Neutrophil (primary cell): ENCODE data around the gene PPFIBP2.

ENCODE experiments used
- H3K27ac ChIP-seq: fragments of 200-600 bp; sonication (generic); 2 replicates; pipeline ENCODE4 v1.5.1; 2016; ENCODE audit warnings: mild to moderate bottlenecking, moderate library complexity
- H3K27me3 ChIP-seq: fragments of 200-600 bp; sonication (generic); 2 replicates; pipeline ENCODE4 v1.6.0; 2016; ENCODE audit warnings: mild to moderate bottlenecking
- H3K36me3 ChIP-seq: fragments of 200-600 bp; sonication (generic); 2 replicates; pipeline ENCODE4 v1.5.1; 2017
- H3K4me1 ChIP-seq, 2 experiments: fragments of 200-600 bp in 1 of 2; sonication (generic) in 1 of 2; 1 replicate in 1 of 2; 2 replicates in 1 of 2; pipeline versions ENCODE4 v1.5.1 to v1.6.1; 2013 to 2016; ENCODE audit warnings: low read depth in 1 of 2, low read length in 1 of 2, mild to moderate bottlenecking in 1 of 2, moderate library complexity in 1 of 2; ENCODE audit not compliant: control insufficient read depth in 1 of 2, insufficient read depth in 1 of 2
- H3K4me3 ChIP-seq, 2 experiments: fragments of 200-600 bp in 1 of 2; sonication (generic) in 1 of 2; 1 replicate in 1 of 2; 2 replicates in 1 of 2; pipeline ENCODE4 v1.5.1; 2013 to 2016; ENCODE audit warnings: low read depth in 1 of 2, low read length in 1 of 2, mild to moderate bottlenecking in 1 of 2, moderate library complexity in 1 of 2
- H3K9me3 ChIP-seq: fragments of 200-600 bp; sonication (generic); 2 replicates; pipeline ENCODE4 v1.5.1; 2016
- TF ChIP-seq, protein P1 (sequence below): fragments of 200-600 bp; sonication (generic); IDR thresholded peaks from 2 replicates; pipeline ENCODE4 v1.5.1; 2016; ENCODE audit warnings: antibody characterized with exemption

Gene PPFIBP2

DNA sequence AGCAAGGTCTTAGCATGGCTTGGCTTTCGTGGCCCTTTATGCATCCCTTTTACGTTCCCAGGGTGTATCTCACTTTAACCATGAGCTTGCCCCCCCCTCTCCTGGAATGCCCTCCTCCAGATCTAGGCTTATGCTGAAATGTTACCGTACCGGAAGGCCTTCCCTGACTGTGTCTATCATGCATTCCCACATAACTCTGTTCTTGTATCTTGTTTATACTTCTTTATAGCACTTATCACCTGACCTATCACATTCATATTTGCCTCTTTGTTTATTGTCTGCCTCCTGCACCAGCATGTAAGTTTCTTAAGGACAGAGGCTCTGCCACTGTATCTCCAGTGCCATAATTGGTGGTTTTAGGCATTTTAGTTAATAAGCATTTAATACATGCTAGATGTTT is 38.9 kb downstream of the PPFIBP2 start:
- Histone ChIP-seq H3K4me1 (no peaks in the 10 kb centered on the region), H3K4me3 (no peak overlapping the region), H3K27ac (no peak overlapping the region)

DNA sequence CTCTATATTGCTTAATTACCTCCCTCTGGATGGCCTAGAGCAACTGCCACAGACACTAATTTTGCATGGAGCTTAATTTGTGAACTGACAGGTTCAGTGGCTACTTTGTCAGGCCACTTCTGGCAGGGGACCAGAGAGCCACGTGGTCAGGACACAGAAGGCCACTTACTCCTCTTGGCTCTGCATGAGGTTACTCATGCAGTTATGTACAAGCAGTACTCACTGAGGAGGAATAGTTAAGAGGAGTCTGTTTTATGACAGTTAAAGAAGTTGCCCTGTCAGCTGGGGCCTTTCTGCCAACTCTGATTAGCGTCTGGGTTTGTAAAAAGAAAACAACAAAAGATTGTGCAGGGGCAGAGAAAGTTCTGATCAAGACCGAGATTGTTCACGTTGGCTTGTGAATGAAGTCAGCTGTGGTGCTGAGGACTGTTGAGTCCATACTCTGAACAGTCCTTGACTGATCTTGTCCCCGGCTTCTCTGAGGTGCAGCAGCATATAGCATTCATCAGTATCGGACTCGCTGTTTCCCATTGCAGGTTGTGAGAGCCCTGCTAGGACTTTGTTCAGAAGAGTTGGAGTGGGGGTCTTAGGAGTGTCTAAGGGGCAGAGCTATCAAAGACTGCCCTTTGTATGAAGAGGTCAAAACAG is 41.4 kb downstream of the PPFIBP2 start:
- H3K36me3 ChIP-seq: no peaks in the 10 kb centered on the region
- H3K4me3 ChIP-seq: no peak overlapping the region
- TF ChIP-seq, protein P1, sequence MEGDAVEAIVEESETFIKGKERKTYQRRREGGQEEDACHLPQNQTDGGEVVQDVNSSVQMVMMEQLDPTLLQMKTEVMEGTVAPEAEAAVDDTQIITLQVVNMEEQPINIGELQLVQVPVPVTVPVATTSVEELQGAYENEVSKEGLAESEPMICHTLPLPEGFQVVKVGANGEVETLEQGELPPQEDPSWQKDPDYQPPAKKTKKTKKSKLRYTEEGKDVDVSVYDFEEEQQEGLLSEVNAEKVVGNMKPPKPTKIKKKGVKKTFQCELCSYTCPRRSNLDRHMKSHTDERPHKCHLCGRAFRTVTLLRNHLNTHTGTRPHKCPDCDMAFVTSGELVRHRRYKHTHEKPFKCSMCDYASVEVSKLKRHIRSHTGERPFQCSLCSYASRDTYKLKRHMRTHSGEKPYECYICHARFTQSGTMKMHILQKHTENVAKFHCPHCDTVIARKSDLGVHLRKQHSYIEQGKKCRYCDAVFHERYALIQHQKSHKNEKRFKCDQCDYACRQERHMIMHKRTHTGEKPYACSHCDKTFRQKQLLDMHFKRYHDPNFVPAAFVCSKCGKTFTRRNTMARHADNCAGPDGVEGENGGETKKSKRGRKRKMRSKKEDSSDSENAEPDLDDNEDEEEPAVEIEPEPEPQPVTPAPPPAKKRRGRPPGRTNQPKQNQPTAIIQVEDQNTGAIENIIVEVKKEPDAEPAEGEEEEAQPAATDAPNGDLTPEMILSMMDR: no peak
- no peaks in the 10 kb centered on the region for H3K4me1 ChIP-seq
- H3K27ac ChIP-seq: no peak overlapping the region
- no peaks in the 10 kb centered on the region for H3K9me3 ChIP-seq
- H3K27me3 ChIP-seq: peaks cover 21% of the 10 kb centered on the region

More for the DNA sequence above, 38.9 kb downstream of the PPFIBP2 start:
- Histone ChIP-seq H3K9me3 (no peaks in the 10 kb centered on the region), H3K27me3 (peaks cover 15% of the 10 kb centered on the region), H3K36me3 (no peaks in the 10 kb centered on the region)
- TF ChIP-seq, protein P1: no peak

DNA sequence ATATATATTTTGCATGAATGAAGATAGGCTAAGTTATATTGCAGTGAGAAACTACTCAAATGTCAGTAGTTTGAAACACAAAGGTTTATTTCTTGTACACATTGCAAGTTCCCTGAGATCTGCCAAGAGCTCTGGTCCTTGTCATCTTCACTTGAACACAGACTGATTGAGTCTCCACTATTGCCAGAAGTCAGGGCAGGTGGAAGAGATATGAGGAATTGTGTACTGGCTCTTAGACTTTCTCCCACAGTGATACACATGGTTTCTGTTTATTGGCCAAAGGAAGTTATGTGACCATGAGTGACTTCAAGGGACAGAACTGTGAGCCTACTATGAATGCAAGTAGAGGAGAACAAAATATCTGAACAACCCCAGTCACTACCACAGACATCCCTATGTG is 44.2 kb downstream of the PPFIBP2 start:
- Histone ChIP-seq H3K36me3 (no peaks in the 10 kb centered on the region), H3K9me3 (no peaks in the 10 kb centered on the region), H3K4me1 (no peaks in the 10 kb centered on the region), H3K27ac (no peak overlapping the region), H3K4me3 (no peak overlapping the region), H3K27me3 (peaks cover 21% of the 10 kb centered on the region)
- TF ChIP-seq, protein P1: no peak

DNA sequence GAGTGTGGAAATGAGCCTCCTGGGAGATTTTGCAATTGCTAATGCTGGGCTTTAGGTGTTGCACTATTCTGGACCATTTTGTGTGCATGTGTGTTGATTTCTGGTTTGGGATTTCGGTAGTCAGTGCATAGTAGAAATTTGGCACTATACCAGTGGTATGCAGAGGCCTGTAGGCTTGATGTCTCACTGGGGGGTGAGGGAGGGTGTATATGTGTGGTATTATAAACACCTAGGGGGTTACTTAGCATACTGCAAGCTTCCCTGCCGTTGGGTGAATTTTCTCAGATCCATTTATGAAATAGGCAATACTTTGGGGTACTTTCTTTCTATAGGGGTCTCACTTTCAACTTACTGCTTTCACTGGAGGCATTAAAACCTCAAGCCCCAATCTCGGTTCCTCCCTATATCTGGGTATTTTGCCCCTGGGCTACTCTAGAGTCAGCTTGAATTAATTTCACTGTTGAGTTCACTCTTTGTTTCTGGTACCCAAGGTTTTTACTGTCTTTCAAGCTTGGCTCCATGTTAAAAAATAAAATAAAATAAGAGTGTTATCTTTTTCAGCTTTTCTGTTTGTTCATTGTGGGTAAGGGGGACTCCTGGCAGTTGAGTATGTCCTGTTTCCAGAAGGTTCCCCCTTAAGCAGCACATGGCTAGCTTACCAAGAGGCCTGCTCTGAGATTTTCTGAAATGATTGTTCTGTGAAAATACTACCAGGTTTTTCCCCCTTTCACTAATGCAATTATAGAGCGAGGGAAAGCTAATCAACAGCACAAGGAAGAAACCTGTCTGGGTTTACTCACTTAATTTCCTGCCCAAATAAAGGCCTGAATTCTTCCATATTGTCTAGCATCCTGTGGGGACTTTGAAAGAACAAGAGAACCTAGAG is 45.8 kb downstream of the PPFIBP2 start:
- H3K27me3 ChIP-seq: peaks cover 21% of the 10 kb centered on the region
- H3K4me1 ChIP-seq: no peaks in the 10 kb centered on the region
- no peaks in the 10 kb centered on the region for H3K9me3 ChIP-seq
- H3K36me3 ChIP-seq: no peaks in the 10 kb centered on the region
- no peak overlapping the region for H3K4me3 ChIP-seq
- H3K27ac ChIP-seq: no peak overlapping the region
- TF ChIP-seq, protein P1: no peak

DNA sequence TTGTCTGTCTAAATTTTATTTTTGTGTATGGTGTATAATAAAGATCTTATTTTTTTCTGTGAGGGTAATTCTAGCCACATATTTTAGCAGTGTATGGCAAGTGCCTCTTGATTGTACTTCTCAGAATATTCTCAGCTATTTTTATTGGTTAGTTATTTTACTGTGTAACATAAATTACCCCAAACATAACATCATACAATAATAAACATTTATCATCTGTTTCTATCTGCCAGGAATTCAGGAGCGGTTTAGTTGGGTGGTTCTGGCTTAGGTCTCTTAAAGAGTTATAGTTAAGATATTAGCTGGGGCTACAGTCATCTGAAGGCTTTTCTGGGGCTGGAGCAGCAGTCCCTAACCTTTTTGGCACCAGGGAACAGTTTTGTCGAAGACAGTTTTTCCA is 47.8 kb downstream of the PPFIBP2 start:
- peaks cover 9% of the 10 kb centered on the region for H3K27me3 ChIP-seq
- H3K36me3 ChIP-seq: no peaks in the 10 kb centered on the region
- no peaks in the 10 kb centered on the region for H3K9me3 ChIP-seq
- H3K27ac ChIP-seq: no peak overlapping the region
- no peak overlapping the region for H3K4me3 ChIP-seq
- TF ChIP-seq, protein P1: no peak
- no peaks in the 10 kb centered on the region for H3K4me1 ChIP-seq
